ENCODE results near the gene MYLK4.
"Not testable (repeated sequence)": the region's sequence is repeated elsewhere in the genome, so short reads cannot be mapped to it uniquely, and the experiment has no call there.

MYLK4 gene

DNA sequence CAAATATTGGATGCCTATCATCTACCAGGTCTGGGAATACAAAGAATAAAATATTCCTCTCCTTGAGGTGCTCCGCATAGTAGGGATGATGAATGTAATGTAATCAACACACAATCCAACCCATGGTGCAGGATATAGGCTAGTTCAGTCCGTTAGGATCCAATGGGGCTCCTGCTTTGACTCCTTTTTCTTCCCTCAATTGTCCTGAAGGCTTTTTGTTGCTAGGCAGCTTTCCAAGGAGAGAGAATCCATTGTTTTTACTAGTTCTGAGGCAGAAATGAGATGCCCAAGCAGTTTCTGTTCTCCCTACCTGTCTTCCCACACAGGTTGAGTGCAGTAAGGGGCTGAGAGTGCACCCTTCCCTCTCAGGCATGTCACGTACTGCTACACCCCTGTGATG is 26.5 kb upstream of the MYLK4 start:
- DNase-seq, result no peak

DNA sequence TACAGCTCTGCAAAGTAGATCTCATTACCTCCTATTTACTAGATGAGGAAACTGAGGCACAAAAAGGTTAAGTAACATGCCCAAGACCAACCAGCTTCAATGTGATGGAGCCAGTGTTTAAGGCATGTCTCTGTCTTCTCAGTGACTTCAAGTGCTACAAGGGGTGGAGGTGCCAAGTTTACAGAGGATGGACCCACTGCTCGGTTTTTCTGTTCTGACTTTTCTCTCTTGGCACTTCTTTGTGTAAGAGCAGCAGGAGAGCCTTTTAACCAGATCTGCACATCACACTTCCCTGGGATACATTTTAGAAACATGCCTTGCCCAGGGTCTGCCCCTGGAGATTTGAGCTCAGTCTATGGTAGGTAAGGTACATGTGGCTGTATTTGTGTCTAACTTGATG is 24.3 kb upstream of the MYLK4 start:
- no peak for DNase-seq

DNA sequence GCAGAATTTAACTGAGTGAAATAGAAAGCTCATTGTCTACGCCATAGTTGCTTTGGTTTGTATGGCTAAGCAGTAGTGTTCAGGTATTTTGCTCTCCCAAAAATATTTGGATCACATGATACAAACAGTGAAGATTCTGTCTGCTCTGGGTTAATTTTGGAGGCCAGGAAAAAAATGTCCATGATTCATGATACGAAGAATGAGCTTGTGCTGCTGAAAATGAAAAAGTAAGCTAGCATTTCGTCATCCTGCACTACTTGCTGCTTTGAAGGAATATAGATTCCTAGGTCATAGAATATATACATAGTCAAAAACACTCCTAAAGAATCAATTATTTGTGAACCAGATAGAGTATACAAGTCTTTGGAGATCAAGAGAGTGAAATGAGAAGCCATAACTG is 22.7 kb upstream of the MYLK4 start:
- DNase-seq, result no peak

DNA sequence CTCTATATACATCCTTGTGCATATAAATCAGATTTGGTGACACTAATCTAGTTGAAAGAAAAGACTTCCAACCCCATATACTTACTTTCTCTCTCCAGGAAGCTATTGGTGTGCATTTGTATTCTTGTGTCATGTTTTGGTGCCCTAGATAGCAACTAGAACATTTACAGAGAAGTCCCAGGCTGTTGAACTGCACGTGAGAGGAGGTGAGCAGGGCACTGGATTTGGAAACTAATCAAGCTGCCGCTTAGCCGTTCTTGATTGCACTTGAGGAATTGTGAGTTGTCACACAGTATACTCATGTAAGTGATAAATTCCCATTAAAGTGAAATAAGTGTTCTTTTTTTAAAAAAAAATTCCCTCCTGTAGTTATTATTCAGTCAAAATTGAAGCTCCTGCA is 22.1 kb upstream of the MYLK4 start:
- no peak for DNase-seq

DNA sequence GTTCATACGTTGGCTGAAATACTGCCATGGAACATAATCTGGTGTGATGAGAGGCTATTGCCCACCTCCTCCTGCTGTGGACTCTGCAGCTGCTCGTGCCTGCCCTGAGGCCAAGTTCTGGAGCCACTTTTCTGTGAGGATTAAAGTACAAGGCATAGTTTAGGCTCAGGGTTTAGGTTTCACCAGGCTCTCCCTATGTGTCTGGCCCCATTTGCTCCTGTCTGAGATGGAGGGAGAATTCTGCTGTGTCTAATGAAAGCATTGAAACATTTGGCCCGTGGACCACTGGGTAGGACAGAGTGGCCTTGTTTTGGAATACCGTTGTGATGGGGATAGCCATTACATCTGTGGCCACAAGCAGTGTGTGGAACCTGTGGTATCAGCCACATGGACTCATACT is 20.4 kb upstream of the MYLK4 start:
- DNase-seq, result no peak

DNA sequence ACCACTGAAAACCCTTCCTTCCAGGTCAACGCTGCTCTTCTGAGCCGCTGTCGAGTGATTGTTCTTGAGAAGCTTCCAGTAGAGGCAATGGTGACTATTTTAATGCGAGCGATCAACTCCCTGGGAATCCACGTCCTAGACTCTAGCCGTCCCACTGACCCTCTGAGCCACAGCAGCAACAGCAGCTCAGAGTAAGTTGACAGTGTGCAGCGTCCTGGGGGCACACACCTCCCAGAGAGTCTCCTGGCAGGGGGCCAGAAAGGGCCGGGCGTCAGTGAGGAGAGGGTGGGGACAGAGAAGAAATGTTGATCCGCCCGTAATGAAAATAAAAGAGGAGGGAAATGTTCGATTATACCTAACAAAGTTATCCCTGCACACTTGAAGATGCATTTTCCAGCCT is 19.4 kb upstream of the MYLK4 start:
- no peak for DNase-seq

DNA sequence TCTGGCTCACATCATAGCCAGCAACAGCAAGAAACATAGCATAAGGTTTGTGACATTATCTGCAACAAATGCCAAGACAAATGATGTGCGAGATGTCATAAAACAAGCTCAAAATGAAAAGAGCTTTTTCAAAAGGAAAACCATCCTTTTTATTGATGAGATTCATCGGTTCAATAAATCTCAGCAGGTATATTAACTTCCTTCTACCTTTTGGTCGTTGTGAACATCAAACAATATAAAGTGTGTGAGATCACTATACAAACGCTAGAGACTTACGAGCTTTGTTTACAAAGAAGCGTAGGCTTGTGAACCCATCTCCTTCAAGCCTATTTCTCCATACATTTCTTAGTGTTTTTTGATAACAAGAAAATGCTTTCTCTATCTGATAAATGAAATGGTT is 18.0 kb upstream of the MYLK4 start:
- DNase-seq, result no peak

DNA sequence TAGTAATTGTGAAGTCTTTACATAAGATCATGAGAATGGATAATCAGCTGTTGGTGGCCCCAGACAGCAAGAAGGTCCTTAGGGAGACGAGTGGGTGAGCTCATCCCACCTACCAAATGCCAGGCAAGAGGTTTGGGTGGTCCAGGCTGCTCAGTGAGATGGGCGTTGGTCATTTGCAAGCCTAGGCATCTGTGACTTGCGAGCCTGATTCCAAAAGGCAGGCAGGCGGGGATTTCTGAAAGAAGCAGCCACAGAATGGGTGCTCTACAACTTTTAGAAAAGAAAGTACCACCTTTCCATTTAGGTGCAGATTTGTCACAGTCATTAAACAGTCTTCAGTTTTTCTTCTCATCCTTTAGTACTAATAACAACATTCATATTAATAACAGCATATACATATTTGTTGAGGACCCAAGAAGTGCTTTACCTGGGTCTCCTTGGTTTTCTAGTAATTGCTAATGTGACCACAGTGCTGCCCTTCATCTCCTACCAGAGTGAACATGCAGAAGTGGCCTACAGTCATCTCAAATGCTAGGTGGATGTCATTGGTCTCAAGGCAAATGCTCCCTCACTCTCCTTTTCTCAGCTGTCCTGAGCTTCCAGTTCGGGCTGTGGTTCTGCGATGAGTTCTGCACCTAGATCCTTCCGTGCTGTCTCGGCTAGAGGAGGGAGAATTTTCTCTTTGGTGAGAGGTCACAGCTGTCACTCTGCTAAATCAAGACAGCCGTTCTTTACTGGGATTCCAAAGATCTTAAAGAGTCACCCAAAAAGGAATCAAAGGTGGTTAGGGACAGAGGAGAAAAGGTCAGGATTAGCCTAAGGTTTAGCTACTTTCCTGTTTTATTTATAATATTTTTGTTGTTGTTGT is 17.2 kb upstream of the MYLK4 start:
- DNase-seq, result no peak

DNA sequence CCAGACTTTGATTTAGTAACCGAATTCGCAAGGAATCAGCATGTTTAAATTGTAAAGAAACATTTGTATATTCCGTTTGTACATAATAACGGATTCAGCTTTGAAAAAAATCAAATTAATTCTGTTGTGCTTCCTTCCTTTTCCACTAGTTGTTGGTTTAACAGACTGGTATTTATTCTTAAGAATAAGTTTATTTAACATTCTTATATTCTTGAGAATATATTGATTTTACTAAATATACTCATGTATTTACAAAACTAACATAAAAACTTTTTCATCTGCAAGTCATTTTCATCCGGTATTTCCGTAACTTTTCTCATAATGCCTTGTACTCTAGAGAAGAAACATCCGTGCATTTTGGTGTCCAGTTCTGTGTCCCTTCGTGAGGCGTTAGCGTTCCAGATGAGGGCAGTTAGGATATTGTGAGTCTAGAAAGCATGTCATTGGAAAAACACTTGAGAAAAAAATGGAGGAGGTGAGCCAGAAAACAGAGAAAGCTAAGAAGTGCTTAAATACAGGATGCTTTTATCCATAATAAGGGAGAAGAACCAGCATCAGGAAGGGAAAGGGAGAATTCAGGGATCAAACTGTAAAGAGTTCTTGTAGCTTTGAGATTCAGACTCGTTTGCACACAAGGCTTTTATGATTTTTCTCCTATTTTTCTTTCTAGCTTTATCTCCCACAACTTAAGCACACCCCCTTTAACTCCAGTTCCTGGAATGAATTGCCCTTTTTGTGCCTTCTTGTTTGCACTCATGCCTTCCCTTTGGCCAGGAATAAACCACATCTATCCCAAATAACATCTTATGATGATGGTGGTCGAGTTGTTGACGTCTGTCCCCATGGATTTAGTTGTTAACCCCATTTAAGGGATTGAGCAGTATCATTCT is 16.3 kb upstream of the MYLK4 start:
- no peak for DNase-seq

DNA sequence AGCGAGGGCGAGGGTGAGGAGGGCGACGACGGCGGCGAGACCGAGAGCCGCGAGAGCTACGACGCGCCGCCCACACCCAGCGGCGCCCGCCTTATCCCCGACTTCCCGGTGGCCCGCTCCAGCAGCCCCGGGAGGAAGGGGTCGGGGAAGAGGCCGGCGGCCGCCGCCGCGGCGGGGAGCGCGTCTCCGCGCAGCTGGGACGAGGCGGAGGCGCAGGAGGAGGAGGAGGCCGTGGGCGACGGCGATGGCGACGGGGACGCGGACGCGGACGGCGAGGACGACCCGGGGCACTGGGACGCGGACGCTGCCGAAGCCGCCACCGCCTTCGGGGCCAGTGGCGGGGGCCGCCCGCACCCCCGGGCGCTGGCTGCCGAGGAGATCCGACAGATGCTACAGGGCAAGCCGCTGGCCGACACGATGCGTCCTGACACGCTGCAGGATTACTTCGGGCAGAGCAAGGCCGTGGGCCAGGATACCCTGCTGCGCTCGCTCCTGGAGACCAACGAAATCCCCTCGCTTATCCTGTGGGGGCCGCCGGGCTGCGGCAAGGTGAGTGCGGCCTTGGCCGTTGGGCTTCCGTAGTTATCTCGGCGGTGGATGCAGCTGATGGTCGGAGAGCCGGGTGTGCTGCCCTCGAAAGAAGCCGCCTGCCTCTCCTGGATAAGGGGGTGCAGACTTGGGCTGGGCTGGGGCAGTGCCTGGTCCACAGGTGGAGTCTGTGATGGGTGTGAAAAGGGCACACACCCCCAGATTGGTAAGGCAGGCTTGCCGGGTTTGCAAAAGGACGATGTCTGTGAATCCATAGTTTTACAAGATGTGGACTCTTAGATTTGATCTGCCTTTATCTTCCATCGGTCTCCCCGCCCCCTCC is 15.4 kb upstream of the MYLK4 start:
- DNase-seq, result no peak

DNA sequence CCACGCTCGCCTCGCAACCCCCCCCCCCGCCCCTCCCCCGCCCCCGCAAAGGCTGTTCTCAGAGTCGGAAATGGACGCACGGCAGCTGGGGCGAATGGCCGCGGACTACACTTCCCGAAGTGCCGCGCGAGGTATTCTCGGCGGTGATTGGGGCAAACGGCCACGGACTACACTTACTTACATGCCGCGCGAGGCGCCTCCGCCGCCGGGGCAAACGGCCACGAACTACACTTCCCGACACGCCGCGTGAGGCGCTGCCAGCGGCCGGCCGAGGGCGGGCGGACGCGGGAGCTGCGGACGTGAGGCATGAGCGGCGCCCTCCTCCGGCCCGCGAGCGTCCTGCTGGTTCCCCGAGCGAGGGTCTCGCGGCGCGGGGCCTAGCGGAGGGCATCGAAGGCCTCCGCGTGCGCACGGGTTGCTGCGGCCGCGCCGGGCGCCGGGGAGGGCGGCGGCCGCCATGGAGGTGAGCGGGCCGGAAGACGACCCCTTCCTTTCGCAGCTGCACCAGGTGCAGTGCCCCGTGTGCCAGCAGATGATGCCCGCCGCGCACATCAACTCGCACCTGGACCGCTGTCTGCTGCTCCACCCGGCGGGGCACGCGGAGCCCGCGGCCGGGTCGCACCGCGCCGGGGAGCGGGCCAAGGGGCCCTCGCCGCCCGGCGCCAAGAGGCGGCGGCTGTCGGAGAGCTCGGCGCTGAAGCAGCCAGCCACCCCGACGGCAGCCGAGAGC is 14.6 kb upstream of the MYLK4 start, which contains the start of gene WRNIP1:
WRNIP1 (plus strand) TSS at position 228 of the 730 bp plus-strand sequence; CDS start at position 458, 230 bp downstream.
- DNase-seq, result peak; percentile 54

DNA sequence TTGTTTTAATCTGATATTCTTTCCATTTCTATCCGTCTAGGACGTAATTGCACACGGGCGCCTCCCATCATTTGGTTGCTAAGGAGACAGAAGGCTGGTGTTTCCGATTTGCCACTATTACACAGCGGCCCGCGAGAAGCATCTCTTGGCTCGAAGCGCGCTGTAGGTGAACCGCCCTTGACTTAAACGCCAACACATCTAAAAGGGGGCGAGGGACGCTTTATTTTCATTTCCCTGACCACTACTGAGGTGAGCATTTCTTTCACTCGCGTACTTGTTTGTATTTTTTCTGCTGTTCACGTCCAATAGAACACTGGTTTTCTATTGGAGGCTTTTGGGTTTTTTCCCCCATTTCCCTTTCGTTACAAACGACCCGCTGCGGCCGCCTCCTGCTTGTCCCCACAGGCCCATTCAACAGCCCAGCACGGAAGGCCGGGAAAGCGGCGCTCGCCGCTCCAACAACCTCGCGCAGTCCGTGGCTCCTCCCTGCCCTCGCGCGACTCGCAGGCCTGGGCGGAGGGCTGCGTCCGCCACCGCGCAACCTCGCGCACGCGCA is 14.0 kb upstream of the MYLK4 start:
- DNase-seq, result no peak

DNA sequence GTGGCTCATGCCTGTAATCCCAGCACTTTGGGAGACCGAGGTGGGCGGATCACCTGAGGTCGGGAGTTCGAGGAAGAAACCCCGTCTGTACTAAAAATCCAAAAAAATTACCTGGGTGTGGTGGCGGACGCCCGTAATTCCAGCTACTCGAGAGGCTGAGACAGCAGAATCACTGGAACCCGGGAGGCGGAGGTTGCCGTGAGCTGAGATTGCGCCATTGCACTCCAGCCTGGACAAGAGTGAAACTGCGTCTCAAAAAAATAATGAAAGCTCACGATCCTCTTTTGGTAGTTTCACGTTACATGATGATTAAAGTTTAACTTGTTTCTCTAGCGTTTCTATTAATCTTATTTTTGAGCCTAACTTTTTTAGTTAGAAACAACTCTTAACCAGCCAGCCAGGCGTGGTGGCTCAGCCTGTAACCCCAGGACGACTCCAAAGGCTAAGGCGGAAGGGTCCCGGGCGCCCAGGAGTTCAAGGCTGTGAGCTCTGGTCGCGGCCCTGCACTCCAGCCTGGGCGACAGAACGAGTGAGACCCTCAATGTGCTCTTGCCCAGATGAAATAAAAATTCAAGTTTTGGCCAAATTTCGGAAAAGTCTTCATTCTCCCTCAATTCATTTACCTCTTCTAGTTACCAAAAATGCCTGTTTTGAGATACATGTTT is 13.3 kb upstream of the MYLK4 start:
- no peak for DNase-seq

DNA sequence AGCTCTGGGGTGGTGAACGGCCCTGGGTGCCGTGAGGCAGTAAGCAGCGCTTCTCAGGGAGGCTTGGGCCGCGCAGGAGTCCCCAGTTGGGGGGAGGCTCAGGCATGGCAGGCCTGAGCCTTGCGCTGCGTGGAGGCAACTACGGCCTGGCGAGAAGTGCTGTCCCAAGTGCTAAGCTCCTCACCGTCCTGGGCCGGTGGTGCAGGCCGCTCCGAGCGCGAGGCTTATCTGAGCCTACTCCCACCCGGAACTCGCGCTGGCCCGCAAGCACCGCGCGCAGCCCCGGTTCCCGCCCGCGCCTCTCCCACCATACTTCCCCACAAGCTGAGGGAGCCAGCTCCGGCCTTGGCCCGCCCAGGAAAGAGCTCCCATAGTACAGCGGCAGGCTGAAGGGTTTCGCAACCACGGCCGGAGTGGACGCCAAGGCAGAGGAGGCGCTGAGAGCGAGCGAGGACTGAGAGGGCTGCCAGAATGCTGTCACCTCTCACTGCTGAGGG is 12.7 kb upstream of the MYLK4 start:
- DNase-seq, result no peak

DNA sequence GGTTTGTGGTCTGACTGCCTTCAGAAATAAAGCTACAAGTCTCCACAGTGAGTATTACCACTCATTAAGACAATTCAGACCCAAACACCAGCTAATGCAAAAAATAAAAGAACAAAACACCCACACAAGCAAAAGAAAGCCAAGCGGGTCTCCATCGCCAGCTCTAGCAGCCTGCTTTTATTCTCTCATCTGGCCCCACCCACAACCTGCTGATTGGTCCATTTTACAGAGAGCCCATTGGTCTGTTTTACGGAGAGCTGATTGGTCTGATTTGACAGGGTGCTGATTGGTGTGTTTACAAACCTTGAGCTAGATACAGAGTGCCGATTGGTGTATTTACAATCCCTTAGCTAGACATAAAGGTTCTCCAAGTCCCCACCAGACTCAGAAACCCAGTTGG is 12.1 kb upstream of the MYLK4 start:
- DNase-seq, result not testable (repeated sequence)

DNA sequence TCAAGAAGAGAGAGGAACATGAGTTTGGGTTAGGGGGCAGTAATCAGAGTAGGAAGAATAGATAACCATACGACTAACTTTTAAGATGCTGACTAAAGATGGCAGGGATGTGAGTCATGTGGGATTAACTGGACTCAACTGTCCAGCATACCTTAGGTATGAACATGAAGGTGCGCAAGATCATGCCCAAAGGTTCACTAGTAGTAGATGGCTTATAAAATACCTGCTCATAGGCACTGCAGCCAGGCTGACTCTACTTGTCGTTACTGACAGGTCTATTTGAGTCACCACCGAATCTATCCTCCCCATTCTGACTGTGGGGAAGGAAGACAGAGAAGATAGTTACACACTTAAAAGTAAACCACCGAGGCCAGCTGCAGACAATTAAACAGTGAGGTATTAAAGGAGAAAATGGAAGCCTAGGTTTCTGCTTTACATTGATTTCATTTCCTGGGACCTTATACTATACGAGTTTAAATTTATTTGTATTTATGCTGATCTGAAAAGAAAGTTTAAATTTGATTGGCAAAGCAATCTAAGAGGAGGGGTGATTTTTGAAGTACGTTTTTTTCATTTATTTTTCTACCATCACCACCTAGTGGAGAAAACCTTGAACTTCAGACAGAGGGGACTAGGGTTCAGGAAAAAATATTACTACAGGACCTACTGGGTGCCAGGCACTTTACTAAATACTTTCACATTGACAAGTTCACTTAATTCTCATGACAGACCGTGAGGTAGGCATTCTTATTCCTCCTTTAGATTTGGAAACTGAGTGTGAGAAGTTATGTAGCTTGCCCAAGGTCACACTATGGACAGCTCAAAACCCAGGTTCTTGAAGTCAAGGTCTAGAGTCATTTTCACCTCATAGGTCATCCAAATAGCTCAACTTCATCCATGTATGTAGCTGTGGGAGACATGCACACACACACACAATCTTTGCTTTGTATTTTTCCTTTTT is 10.4 kb upstream of the MYLK4 start:
- no peak for DNase-seq

DNA sequence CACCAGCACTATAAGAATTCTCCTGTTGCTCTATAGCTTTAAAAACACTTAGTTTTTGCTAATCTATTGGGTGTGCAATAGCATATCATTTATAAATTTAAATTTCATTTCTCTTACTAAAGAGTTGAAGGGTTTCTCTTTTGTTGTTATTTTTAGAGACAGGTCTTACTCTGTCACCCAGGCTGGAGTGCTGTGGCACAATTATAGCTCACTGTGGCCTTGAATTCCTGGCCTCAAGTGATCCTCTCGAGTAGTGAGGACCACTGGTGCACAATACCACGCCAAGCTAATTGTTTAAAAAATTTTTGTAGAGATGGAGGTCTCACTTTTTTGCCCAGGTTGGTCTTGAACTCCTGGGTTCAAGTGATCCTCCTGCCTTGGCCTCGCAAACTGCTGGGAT is 8.3 kb upstream of the MYLK4 start:
- no peak for DNase-seq

DNA sequence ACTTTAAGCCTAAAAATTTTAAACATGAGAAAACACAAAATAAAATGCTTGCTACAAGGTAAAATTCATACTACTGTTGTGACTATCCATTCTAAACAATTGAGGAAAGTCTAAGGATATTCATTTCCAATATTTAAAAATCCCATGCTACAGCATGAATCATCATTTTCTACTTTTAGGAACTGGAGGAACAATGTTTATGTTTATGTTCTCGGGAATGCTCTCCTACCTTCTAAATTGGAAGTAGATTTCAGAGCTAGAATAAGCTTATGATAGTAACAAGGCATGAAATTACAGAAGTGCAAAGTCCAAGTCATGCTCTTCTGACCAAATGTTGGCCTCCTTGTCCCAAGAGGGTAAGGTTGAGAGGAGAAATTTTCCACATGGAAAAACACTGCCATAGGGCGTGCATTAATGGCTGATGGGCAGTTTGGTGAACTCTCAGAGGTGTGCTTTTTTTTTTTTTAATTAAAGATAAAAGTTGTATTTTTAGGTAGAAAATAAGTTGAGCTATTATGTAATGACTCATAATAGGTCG is 6.0 kb upstream of the MYLK4 start:
- DNase-seq, result no peak

DNA sequence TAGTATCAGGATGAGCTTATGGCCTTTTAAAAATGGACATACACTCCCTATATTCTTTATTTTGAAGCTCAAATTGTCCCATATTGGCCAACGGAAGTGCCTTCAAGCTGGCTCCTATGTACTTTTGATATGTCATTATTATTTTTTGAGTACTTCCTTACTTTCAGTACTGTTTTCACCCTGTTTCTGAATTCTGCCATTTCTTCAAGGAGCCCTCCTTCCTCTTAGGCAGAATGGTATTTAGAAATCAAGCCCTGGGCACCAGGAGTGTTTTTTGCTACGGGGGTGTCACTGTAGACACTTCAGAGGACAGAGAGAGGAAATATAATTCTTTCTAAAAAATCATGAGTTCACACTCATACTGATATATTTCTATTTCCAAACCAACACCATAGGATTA is 5.5 kb upstream of the MYLK4 start:
- no peak for DNase-seq

DNA sequence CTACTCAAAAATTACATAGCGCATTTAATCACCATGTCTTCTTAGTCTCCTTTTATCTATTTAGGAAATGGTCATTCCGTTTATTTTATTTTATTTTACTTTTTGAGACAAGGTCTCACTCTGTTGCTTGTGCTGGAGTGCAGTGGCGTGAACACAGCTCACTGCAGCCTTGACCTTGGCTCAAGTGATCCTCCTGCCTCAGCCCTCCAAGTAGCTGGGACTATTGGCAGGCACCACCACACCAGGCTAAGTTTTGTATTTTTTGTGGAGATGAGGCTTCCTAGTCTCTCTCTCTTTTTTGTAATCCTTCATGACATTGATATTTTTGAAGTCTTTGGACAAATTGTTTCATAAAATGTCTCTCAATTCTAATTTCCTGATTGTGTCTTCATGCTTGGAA is 4.7 kb upstream of the MYLK4 start:
- DNase-seq, result no peak

Data from cortex of kidney (tissue), 1 donor.